ENCODE measurements around the gene FER1L5. TPM values are rescaled to one million over a fixed set of nuclear protein-coding genes. Genes with fewer than 3 reads are reported as not detected.

Gene FER1L5
- total RNA-seq, 1 donor, result 0.86 TPM

- TF ChIP-seq CTCF (IDR thresholded peaks at IDR 0.05; ENCODE audit: insufficient read depth, low read depth, low read length), result no peak
- DNase-seq (ENCODE audit: low read depth), result peak; percentile 66
Observed at GRCh38 chr2:96727431-96727830, 84.9 kb downstream of the FER1L5 start.

DNA sequence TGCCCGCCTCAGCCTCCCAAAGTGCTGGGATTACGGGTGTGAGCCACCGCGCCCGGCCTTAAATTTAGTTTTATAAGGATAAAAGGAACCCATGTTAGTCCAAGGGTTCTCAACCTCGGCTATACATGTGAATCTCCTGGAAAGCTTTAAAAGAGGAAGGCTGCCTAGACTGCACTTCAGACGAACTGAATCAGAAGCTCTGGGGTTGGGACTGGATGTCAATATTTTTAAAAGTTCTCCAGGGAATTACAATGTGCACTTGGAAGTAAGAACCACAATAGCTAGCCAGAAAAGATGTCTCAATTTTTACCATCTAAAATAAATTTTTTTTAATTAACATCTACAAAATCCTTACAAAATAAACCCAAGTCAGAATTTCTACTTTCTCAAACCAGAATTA lies 87.2 kb downstream of the FER1L5 start:
- no peak overlapping the region for H3K4me3 ChIP-seq (ENCODE audit: low read depth, low read length)
- no peak for DNase-seq (ENCODE audit: low read depth)
- TF ChIP-seq CTCF (IDR thresholded peaks at IDR 0.05; ENCODE audit: insufficient read depth, low read depth, low read length), result no peak

More at GRCh38 chr2:96727431-96727830, 84.9 kb downstream of the FER1L5 start:
- no peak overlapping the region for H3K4me3 ChIP-seq (ENCODE audit: low read depth, low read length)

DNA sequence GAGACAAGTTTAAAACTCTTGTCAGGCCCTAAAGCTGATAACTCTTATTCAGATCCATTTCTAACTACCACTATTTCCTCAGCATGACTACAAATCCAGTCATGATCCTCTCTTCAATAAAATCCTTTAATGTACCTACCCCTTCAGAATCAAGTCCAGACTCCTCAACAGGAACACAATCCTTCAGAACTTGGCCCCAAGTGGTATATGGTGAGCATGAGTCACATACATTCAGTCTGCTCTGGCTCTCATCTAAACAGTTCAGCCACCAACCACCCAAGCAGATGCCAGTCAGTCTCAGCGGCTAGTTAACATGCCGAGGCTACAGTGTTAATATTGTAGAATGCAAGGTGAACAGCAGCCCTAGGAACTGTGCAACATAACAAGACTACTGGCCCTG lies 87.6 kb downstream of the FER1L5 start:
- H3K4me3 ChIP-seq (ENCODE audit: low read depth, low read length), result no peak overlapping the region
- TF ChIP-seq CTCF (IDR thresholded peaks at IDR 0.05; ENCODE audit: insufficient read depth, low read depth, low read length), result no peak
- DNase-seq (ENCODE audit: low read depth), result no peak

DNA sequence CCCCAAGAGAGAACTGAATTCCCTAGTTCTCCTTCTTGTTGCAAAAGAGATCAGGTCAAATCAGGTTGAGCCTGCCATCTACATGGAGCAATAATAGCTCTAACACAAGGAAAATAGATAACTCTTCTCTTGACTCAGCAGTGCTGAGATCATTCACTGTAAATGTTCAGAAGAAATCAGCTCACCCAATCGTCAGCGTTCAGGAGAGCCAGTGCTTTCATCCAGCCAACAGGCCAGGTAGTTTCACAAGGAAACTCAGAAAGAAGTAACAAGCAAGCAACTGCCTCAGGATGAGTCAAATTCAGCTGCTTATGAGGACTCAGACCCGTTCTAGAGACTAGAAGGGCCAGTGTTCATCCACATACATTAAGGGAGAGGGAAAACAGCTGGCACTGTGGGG lies 91.4 kb downstream of the FER1L5 start:
- DNase-seq (ENCODE audit: low read depth), result no peak
- H3K4me3 ChIP-seq (ENCODE audit: low read depth, low read length), result no peak overlapping the region
- no peak for TF ChIP-seq CTCF (IDR thresholded peaks at IDR 0.05; ENCODE audit: insufficient read depth, low read depth, low read length)

- TF ChIP-seq CTCF (IDR thresholded peaks at IDR 0.05; ENCODE audit: insufficient read depth, low read depth, low read length), result no peak
- DNase-seq (ENCODE audit: low read depth), result peak; percentile 46
- no peak overlapping the region for H3K4me3 ChIP-seq (ENCODE audit: low read depth, low read length)
Observed at GRCh38 chr2:96734880-96735583, 92.5 kb downstream of the FER1L5 start.

DNA sequence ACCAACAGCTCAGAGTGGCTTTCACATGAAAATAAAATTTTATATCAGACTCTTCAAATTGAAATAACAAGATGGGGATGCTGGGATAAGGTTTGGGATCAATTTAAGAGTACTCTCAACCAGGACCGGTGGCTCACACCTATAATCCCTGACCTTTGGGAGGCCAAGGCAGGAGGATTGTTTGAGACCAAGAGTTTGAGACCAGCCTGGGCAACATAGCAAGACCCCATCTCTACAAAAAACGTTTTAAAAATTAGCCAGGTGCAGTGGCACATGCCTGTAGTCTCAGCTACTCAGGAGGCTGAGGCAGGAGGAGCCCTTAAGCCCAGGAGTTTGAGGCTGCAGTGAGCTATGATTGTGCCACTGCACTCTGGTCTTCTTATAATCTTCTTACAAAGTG lies 94.7 kb downstream of the FER1L5 start:
- no peak for DNase-seq (ENCODE audit: low read depth)
- TF ChIP-seq CTCF (IDR thresholded peaks at IDR 0.05; ENCODE audit: insufficient read depth, low read depth, low read length), result no peak

GRCh38 chr2:96737831-96738230 lies 95.3 kb downstream of the FER1L5 start:
- no peak for DNase-seq (ENCODE audit: low read depth)
- no peak overlapping the region for H3K4me3 ChIP-seq (ENCODE audit: low read depth, low read length)
- TF ChIP-seq CTCF (IDR thresholded peaks at IDR 0.05; ENCODE audit: insufficient read depth, low read depth, low read length), result no peak

More for the DNA sequence above, 94.7 kb downstream of the FER1L5 start:
- no peak overlapping the region for H3K4me3 ChIP-seq (ENCODE audit: low read depth, low read length)

Measured in fibroblast of villous mesenchyme (primary cell).